Stimulated activated CD4-positive, alpha-beta T cell treated with anti-CD3 and anti-CD28 coated beads, Interleukin-15, amount 100 ng/mL, for 1 hour (primary cell): ENCODE measurements around the gene PLEKHO2.

ENCODE experiments used
- DNase-seq, 2 donors: peaks; one replicate each; pipeline ENCODE4 v3.0.0-alpha.2; 2020; ENCODE audit warnings: low read depth in 1 of 2, low spot score in 1 of 2

The PLEKHO2 gene

DNA sequence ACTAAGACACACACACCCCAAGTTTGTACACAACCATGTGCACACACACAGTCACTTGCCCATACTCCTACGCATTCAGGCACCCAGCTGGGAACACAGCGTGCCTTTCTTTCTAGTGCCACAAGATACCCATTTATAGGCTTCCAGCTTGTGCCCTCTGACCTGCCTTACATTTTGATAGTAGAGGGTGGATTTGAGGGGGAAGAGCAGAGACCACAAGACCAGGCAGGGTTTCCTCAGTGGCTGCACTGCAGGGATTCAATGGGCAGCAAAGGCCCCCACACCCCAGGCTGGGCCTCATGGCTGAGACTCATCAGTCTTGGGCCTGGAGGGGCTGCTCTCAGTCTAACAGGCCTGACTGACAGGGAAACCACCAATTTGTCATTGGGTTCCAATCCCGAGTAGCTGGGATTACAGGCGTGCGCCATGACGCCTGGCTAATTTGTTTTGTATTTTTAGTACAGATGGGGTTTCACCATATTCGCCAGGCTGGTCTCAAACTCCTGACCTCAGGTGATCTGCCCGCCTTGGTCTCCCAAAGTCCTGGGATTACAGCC is 51.2 kb downstream of the PLEKHO2 start:
- peak in 1 of 2 donors; percentile 10 for DNase-seq

GRCh38 chr15:64893481-64894394 is 52.0 kb downstream of the PLEKHO2 start:
- DNase-seq, result peak; percentile 92 to 93

DNA sequence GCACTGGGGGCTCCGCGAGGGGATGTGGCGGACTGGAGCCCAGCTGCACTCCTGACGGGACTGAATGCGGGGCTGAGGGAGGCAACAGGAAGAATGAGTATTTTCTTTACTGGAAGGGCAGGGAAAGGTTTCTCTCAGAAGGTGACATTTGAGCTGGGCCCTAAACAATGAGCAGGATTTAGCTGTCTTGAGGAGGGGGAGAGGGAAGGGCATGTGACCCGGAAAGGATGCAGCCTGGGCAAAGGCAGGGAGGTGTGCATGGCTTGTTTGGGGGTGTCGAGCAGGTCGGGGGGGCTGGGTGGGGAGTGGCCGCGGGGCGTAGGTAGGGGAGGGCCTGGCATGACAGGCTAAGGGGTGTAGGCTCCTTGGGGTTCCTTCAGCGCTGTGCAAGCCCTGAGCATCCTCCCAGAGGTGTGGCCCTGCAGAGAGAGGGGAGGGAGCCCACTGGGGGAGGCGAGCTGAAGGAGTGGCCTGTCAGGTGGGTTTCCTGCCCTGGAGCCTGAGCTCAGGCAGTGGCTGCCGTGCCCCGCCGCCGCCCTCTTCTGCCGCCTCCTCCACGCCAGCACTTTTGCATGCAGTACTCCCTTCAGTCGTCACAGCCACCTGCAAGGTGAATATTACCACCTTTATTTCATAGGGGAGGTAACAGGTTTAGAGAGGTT is 52.8 kb downstream of the PLEKHO2 start:
- peak; percentile 53 to 69 for DNase-seq

- DNase-seq, result peak in 1 of 2 donors; percentile 16
Observed at GRCh38 chr15:64895285-64896065, 53.8 kb downstream of the PLEKHO2 start.

GRCh38 chr15:64896371-64897069 is 54.8 kb downstream of the PLEKHO2 start:
- DNase-seq, result no peak

GRCh38 chr15:64897345-64897985 is 55.8 kb downstream of the PLEKHO2 start:
- DNase-seq, result no peak

- no peak for DNase-seq
Observed at GRCh38 chr15:64898406-64898805, 56.7 kb downstream of the PLEKHO2 start.

GRCh38 chr15:64901141-64901540 is 59.4 kb downstream of the PLEKHO2 start:
- no peak for DNase-seq

DNA sequence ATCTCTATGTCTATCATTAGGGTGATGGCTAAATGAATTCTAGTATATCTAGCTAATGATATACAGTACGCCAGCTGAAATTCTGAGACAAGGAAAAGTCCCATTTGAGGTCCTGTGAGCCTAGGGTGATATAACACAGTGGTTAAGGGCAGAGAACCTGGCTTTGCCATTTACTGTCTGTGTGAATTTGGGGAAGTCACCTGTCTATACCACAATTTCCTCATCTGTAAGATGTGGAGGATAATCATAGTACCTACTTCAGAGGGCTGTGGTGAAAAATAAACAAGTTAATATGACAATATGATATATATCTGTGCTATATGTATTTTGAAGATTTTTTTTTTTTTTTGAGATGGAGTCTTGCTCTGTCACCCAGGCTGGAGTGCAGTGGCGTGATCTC is 60.2 kb downstream of the PLEKHO2 start:
- no peak for DNase-seq

DNA sequence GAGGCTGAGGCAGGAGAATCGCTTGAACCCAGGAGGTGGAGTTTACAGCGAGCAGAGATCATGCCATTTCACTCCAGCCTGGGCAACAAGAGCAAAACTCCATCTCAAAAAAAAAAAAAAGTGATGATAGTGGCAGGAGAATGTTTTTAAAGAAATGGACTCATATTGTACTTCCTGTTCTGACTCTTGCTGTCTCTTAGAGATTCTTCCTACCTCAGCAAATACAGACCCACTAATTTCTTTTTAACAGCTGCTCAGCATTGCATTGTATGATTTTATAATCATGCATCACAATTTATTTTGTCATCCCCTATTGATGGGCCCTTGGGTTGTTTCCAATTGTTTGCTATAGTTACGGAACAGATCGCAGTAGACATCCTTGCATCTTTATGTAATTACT is 61.1 kb downstream of the PLEKHO2 start:
- no peak for DNase-seq

DNA sequence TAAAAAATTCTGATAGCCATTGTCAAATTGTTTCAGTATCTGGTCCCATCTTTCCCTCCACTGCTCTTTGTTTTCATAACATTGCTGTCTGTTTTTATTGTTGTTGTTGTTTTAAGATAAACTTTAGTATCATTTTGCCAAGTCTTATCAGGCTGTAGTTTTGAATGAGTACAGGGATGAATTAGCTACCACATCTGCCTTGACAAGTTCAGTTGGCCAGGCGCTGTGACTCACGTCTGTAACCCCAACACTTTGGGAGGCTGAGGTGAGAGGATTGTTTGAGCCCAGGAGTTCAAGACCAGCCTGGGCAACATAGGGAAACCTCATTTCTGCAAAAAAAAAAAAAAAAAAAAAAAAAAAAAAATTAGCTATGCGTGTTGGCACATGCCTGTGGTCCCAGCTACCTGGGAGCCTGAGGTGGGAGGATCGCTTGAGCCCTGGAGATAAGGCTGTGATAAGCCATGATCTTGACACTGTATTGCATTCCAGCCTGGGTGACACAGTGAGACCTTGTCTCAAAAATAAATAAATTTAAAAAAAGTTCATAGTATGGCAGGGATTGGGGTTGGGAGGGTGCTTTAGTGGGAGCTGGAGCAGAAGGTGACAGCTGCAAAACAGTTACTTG is 61.7 kb downstream of the PLEKHO2 start:
- no peak for DNase-seq

- no peak for DNase-seq
Observed at GRCh38 chr15:64904189-64904588, 62.5 kb downstream of the PLEKHO2 start.

- DNase-seq, result peak; percentile 48 to 70
Observed at GRCh38 chr15:64905119-64905831, 63.6 kb downstream of the PLEKHO2 start.

- no peak for DNase-seq
Observed at GRCh38 chr15:64905941-64906340, 64.2 kb downstream of the PLEKHO2 start.

GRCh38 chr15:64906402-64906801 is 64.7 kb downstream of the PLEKHO2 start:
- no peak for DNase-seq

DNA sequence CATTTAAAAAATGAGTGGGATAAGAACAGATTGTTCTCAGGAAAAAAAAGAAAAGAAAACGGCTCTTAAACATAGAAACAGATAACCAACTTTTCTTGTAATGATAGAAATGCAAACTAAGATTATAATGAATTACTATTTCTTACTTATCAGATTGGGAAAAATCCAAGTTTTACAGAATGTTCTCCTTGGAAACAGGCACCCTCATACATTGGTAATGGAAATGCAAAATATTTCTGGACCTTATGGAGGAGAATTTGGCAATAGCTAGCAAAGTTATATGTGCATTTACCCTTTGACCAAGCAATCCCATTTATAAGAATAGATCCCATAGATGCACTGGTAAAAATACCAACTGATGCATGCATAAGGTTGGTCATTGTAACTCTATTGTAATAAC is 66.3 kb downstream of the PLEKHO2 start:
- no peak for DNase-seq

- DNase-seq, result no peak
Observed at GRCh38 chr15:64909546-64909945, 67.8 kb downstream of the PLEKHO2 start.

- peak in 1 of 2 donors; percentile 28 for DNase-seq
Observed at GRCh38 chr15:64911311-64912186, 69.8 kb downstream of the PLEKHO2 start, which contains the start of gene ANKDD1A. Gene ANKDD1A (plus strand): TSS chr15:64911902. CDS start chr15:64911931, 29 bp downstream.
